ENCODE measurements around the gene NOTUM. TPM values are rescaled to one million over a fixed set of nuclear protein-coding genes. Genes with fewer than 3 reads are reported as not detected.

Gene NOTUM
- total and polyA plus RNA-seq, 10 of the 15 experiments (the other 5 are each of a cell fraction or from before 2014, with no cell fraction given): 0.04 to 0.13 TPM; not detected in 8

DNA sequence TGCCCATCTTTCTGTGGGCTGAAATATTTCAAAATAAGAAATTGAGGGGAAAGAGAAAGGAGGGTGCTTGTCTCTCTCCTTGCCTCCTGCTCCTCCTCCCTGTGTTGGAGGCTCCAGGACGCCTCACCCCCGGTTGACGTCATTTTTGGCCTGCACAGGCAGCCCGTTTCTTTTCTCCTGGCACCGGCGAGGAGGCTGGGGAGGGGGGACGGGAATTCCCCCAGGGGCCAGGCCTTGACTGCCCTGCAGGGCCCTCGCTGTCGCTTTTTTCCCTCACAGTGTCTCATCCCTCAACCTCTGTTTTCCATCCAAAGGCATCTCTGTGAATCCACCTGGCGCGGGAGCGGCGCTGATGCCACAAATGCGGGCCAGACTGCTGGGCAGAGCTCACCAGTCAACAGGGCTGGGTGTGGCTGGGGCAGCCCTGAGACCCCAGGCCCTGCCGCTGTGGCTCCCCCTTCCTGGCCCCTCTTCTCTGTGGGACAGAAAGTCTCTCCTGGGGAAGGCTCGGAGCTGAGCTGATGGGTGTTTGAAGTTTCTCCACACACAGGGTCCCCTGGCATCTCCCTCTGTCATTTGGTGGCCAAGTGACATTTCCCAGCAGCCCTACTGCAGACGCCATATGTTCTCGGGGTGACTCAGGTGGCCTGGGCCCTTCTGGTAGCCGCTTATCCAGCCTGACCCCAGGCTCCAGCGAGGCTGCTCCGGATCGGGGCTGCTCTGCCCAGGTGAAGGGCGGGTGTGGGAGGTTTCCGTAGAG lies 45.7 kb upstream of the NOTUM start:
- no peaks in the 10 kb centered on the region for H3K27me3 ChIP-seq (replicated peaks in 1 of 2; ENCODE audit: control insufficient read depth in 2 of 2, insufficient read depth in 2 of 2, low read length in 1 of 2)
- no peaks in the 10 kb centered on the region for H3K79me2 ChIP-seq (ENCODE audit: control insufficient read depth, insufficient read depth, low read length)
- ChIA-PET RAD21 (ENCODE audit: unreplicated experiment) (no interaction called here), SMC1A (ENCODE audit: uncharacterized antibody, unreplicated experiment) (no interaction called here), POLR2A (no interaction called here), CTCF (no interaction called here)
- H3K4me1 ChIP-seq (ENCODE audit: control insufficient read depth, insufficient read depth, low read length): no peaks in the 10 kb centered on the region
- DNase-seq (ENCODE audit: low read depth, low spot score) (no peak), ATAC-seq (no peak), FAIRE-seq (no peak)
- no TSS peak for BruUV-seq (replicated peaks)
- WGBS (ENCODE audit: insufficient coverage, insufficient replicate concordance, low lambda C conversion rate, missing lambda C conversion rate): 80% methylated on average over 22 of the region's 24 CpGs
- in situ Hi-C loops (cut with MboI) (no loop called here), intact Hi-C loops (cut with micrococcal nuclease; ENCODE audit: unreplicated experiment) (no loop called here)
- no peak for TF ChIP-seq NFYA (IDR thresholded peaks at IDR 0.05; ENCODE audit: borderline replicate concordance, low read depth, low read length)
- TF ChIP-seq, protein P1, sequence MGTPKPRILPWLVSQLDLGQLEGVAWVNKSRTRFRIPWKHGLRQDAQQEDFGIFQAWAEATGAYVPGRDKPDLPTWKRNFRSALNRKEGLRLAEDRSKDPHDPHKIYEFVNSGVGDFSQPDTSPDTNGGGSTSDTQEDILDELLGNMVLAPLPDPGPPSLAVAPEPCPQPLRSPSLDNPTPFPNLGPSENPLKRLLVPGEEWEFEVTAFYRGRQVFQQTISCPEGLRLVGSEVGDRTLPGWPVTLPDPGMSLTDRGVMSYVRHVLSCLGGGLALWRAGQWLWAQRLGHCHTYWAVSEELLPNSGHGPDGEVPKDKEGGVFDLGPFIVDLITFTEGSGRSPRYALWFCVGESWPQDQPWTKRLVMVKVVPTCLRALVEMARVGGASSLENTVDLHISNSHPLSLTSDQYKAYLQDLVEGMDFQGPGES (IDR thresholded peaks at IDR 0.05): no peak
- TF ChIP-seq NFYB (IDR thresholded peaks at IDR 0.05; ENCODE audit: insufficient read depth, low read depth, low read length): no peak
- no peak for TF ChIP-seq EGR1 (IDR thresholded peaks at IDR 0.05; ENCODE audit: borderline replicate concordance in 1 of 2, low read depth in 2 of 2, low read length in 2 of 2)
- H2AFZ ChIP-seq (ENCODE audit: control insufficient read depth, low read depth, low read length): no peak overlapping the region
- no peaks in the 10 kb centered on the region for H3K9me3 ChIP-seq (replicated peaks; ENCODE audit: control insufficient read depth, insufficient read depth, low read length)
- H3K9ac ChIP-seq (ENCODE audit: control insufficient read depth, insufficient read depth, low read length): no peak overlapping the region
- no peak overlapping the region for H3K4me3 ChIP-seq
- no peak overlapping the region for H3K4me2 ChIP-seq (ENCODE audit: control insufficient read depth, insufficient read depth)
- H3K36me3 ChIP-seq (ENCODE audit: control insufficient read depth in 2 of 2, insufficient read depth in 2 of 2, low read length in 1 of 2): no peaks in the 10 kb centered on the region
- no peak overlapping the region for H3K27ac ChIP-seq (ENCODE audit: control insufficient read depth, insufficient read depth)
- H4K20me1 ChIP-seq (ENCODE audit: control insufficient read depth, insufficient read depth): no peaks in the 10 kb centered on the region
